Panc1 (cell line): ENCODE measurements around the gene TEKT4. TPM values are rescaled to one million over a fixed set of nuclear protein-coding genes. Genes with fewer than 3 reads are reported as not detected.

ENCODE experiments used
- ATAC-seq: fragments of 200-7000 bp; cut with Tn5 transposase; 2 replicates; pipeline ENCODE4 v1.9.1; 2020; ENCODE audit warnings: mild to moderate bottlenecking, moderate library complexity
- BruUV-seq: library from RNA; stranded (reverse); fragments of 400-500 nt; replicated peaks from 2 replicates; lab custom pipeline; 2021; lab: Mats Ljungman, UMichigan
- CTCF ChIA-PET: fragments of 300-600 bp; sonication (Branson Sonifier 250); formaldehyde crosslinking; loops from one replicate; lab custom pipeline; 2022; ENCODE audit warnings: antibody characterized with exemption; lab: Charles Lee
- POLR2A ChIA-PET: fragments of 300-600 bp; sonication (Branson Sonifier 250); formaldehyde crosslinking; loops from one replicate; lab custom pipeline; 2022; ENCODE audit warnings: antibody characterized with exemption; lab: Charles Lee
- DNase-seq: peaks from one replicate; pipeline ENCODE4 v3.0.0-alpha.2; 2010; ENCODE audit warnings: low read depth, low spot score
- H3K27ac ChIP-seq: 2 replicates; pipeline ENCODE4 v1.5.1; 2011; ENCODE audit warnings: mild to moderate bottlenecking, low read length, inconsistent platforms
- H3K27me3 ChIP-seq: fragments of 200-500 bp; sonication (Bioruptor generic); 2 replicates; pipeline ENCODE4 v1.6.0; 2014; ENCODE audit warnings: low read length, inconsistent platforms; ENCODE audit not compliant: control insufficient read depth, insufficient read depth
- H3K36me3 ChIP-seq: fragments of 200-500 bp; sonication (Bioruptor generic); 2 replicates; pipeline ENCODE4 v1.5.1; 2014; ENCODE audit warnings: inconsistent platforms, mild to moderate bottlenecking, low read length, moderate library complexity; ENCODE audit not compliant: control insufficient read depth, insufficient read depth
- H3K4me1 ChIP-seq: 2 replicates; pipeline ENCODE4 v1.5.1; 2011; ENCODE audit warnings: inconsistent platforms, mild to moderate bottlenecking, low read length, moderate library complexity; ENCODE audit not compliant: control insufficient read depth, insufficient read depth
- H3K4me3 ChIP-seq, 2 experiments: 2 replicates each; pipeline ENCODE4 v1.5.1; 2011 to 2012; ENCODE audit warnings: low read depth in 2 of 2, low read length in 2 of 2, mild to moderate bottlenecking in 2 of 2, inconsistent platforms in 1 of 2, moderate library complexity in 1 of 2
- H3K9me3 ChIP-seq: fragments of 200-500 bp; sonication (Bioruptor generic); 2 replicates; pipeline ENCODE4 v1.5.1; 2014; ENCODE audit warnings: low read depth, mild to moderate bottlenecking, inconsistent platforms, low read length, moderate library complexity; ENCODE audit not compliant: control insufficient read depth, insufficient read depth
- CTCF ChIP-seq: fragments of 450-650 bp; IDR thresholded peaks from 2 replicates; pipeline ENCODE4 v1.5.1; 2017; ENCODE audit warnings: mild to moderate bottlenecking
- POLR2AphosphoS5 ChIP-seq: IDR thresholded peaks from 2 replicates; pipeline ENCODE4 v1.6.1; 2012; ENCODE audit warnings: mild to moderate bottlenecking, low read depth, low read length, moderate library complexity
- REST ChIP-seq, 2 experiments: IDR thresholded peaks; 2 replicates each; pipeline ENCODE4 v1.6.1; 2011 to 2012; ENCODE audit warnings: low read depth in 2 of 2, control low read depth in 1 of 2, low read length in 1 of 2, mild to moderate bottlenecking in 1 of 2, moderate library complexity in 1 of 2; ENCODE audit not compliant: insufficient read depth in 1 of 2
- SIN3A ChIP-seq: IDR thresholded peaks from 2 replicates; pipeline ENCODE4 v1.6.1; 2012; ENCODE audit warnings: low read depth, mild to moderate bottlenecking, low read length, moderate library complexity, borderline replicate concordance; ENCODE audit not compliant: insufficient read depth
- TCF7L2 ChIP-seq: IDR thresholded peaks from 2 replicates; pipeline ENCODE4 v1.6.1; 2011; ENCODE audit warnings: mild to moderate bottlenecking, low read depth, low read length, inconsistent platforms
- in situ Hi-C: cut with HindIII; loops from 2 replicates; pipeline ENCODE4 v1.10.0; 2016; ENCODE audit warnings: low sequenced_read_pairs, low pct_unique_long_range_greater_than_20kb
- intact Hi-C: fragments of 100-400 bp; cut with micrococcal nuclease; formaldehyde crosslinking; loops from one replicate; pipeline ENCODE4 v1.10.0; 2022; ENCODE audit not compliant: unreplicated experiment
- total RNA-seq: library from RNA; stranded (reverse); gene quantifications from one replicate; pipeline ENCODE4 v1.2.1, GENCODE V29; 2021; ENCODE audit not compliant: unreplicated experiment

Gene TEKT4
- total RNA-seq, 1 experiment from 2014 or later, result 0.26 TPM

- Histone ChIP-seq H3K4me1 (no peaks in the 10 kb centered on the region), H3K36me3 (no peaks in the 10 kb centered on the region), H3K27ac (no peak overlapping the region), H3K9me3 (no peaks in the 10 kb centered on the region), H3K27me3 (no peaks in the 10 kb centered on the region), H3K4me3 (no peak overlapping the region)
- in situ Hi-C loops, result no loop called here
- DNase-seq (peak; percentile 32), ATAC-seq (peak; percentile 91)
- intact Hi-C loops, result loop anchor here (5.0 kb wide), 1 partner anchor 83 kb away; no protein-coding TSS in a partner anchor
- POLR2A ChIA-PET, result no interaction called here
- TF ChIP-seq REST (IDR thresholded peaks at IDR 0.05; ENCODE audit: insufficient read depth in 1 of 2, low read depth in 2 of 2, low read length in 1 of 2) (no peak), CTCF (peak; percentile 97)
- CTCF ChIA-PET, result no interaction called here
- BruUV-seq, result no TSS peak
These were observed 3.2 kb downstream of the TEKT4 start for GRCh38 chr2:94874277-94874997.

GRCh38 chr2:94875064-94875819, 4.0 kb downstream of the TEKT4 start:
- no peak overlapping the region for H3K4me3 ChIP-seq
- POLR2A ChIA-PET, result interaction anchor here (0.6 kb wide), 1 partner anchor 16 kb away, joined by 10 read pairs; no protein-coding TSS in a partner anchor
- ATAC-seq, result no peak
- CTCF ChIA-PET, result interaction anchor here (1.1 kb wide), 1 partner anchor 82 kb away, joined by 4 read pairs; no protein-coding TSS in a partner anchor
- H3K27ac ChIP-seq, result no peak overlapping the region
- no peaks in the 10 kb centered on the region for H3K36me3 ChIP-seq
- DNase-seq, result no peak
- H3K27me3 ChIP-seq, result no peaks in the 10 kb centered on the region
- BruUV-seq, result no TSS peak
- H3K4me1 ChIP-seq, result no peaks in the 10 kb centered on the region
- intact Hi-C loops, result no loop called here
- in situ Hi-C loops, result no loop called here
- no peak for TF ChIP-seq POLR2AphosphoS5
- TF ChIP-seq TCF7L2, result no peak
- no peak for TF ChIP-seq REST (IDR thresholded peaks at IDR 0.05; ENCODE audit: insufficient read depth in 1 of 2, low read depth in 2 of 2, low read length in 1 of 2)
- no peak for TF ChIP-seq SIN3A
- TF ChIP-seq CTCF, result no peak
- H3K9me3 ChIP-seq, result no peaks in the 10 kb centered on the region
